Tibial artery (tissue), 4 donors: ENCODE results near the gene RNF222.
A peak's percentile ranks its signal among the peaks of the same experiment; 100 is the strongest.
"Not testable (repeated sequence)": the region's sequence is repeated elsewhere in the genome, so short reads cannot be mapped to it uniquely, and the experiment has no call there.

Experiments used
- DNase-seq, 2 donors: peaks; one replicate each; pipeline ENCODE4 v3.0.0-alpha.2; 2019
- H3K27ac ChIP-seq, 2 donors: fragments of 200-600 bp; sonication (generic) in 1 of 2; 1 replicate in 1 of 2; 2 replicates in 1 of 2; pipeline ENCODE4 v1.5.1; 2018 to 2019; ENCODE audit warnings: mild to moderate bottlenecking in 1 of 2
- H3K27me3 ChIP-seq, 2 donors: fragments of 200-600 bp; sonication (generic) in 1 of 2; one replicate each; pipeline versions ENCODE4 v1.5.1 to v1.6.0; 2016 to 2019
- H3K36me3 ChIP-seq, 3 donors: fragments of 200-600 bp; sonication (generic) in 2 of 3; one replicate each; pipeline ENCODE4 v1.5.1; 2016 to 2019; ENCODE audit warnings: mild to moderate bottlenecking in 2 of 3
- H3K4me1 ChIP-seq, 4 donors: fragments of 200-600 bp; sonication (generic) in 2 of 4; 1 replicate in 3 of 4; 2 replicates in 1 of 4; pipeline ENCODE4 v1.5.1; 2016 to 2019
- H3K4me3 ChIP-seq, 2 donors: fragments of 200-600 bp; sonication (generic) in 1 of 2; 1 replicate in 1 of 2; 2 replicates in 1 of 2; pipeline ENCODE4 v1.5.1; 2018 to 2019; ENCODE audit warnings: mild to moderate bottlenecking in 2 of 2
- H3K9me3 ChIP-seq, 3 donors: fragments of 200-600 bp; sonication (generic) in 1 of 3; one replicate each; pipeline ENCODE4 v1.5.1; 2016 to 2019
- CTCF ChIP-seq, 2 experiments: fragments of 200-600 bp in 1 of 2; fragments of 450-650 bp in 1 of 2; IDR thresholded peaks; one replicate each; pipeline ENCODE4 v1.5.1; 2017 to 2019; ENCODE audit warnings: antibody characterized with exemption in 2 of 2, mild to moderate bottlenecking in 1 of 2, moderate library complexity in 1 of 2
- intact Hi-C: fragments of 100-400 bp; cut with DNase I; formaldehyde crosslinking; loops from one replicate; pipeline ENCODE4 v1.15.0; 2023; ENCODE audit warnings: low total_unique reads

Gene RNF222

GRCh38 chr17:8384801-8385378, 12.7 kb downstream of the RNF222 start:
- no peak overlapping the region for H3K4me3 ChIP-seq
- no peaks in the 10 kb centered on the region for H3K27me3 ChIP-seq
- H3K36me3 ChIP-seq: peaks cover 15 to 20% (median 16%) of the 10 kb centered on the region in 3 donors
- intact Hi-C loops: loop anchor here (5.0 kb wide), 1 partner anchor 1363 kb away; the partner anchor contains the start of gene BCL6B
- H3K9me3 ChIP-seq: no peaks in the 10 kb centered on the region
- peak in 1 of 2 donors; percentile 38 for DNase-seq
- TF ChIP-seq CTCF (IDR thresholded peaks at IDR 0.05): no peak
- peaks cover 0 to 38% (median 32%) of the 10 kb centered on the region in 4 donors for H3K4me1 ChIP-seq
- no peak overlapping the region for H3K27ac ChIP-seq

DNA sequence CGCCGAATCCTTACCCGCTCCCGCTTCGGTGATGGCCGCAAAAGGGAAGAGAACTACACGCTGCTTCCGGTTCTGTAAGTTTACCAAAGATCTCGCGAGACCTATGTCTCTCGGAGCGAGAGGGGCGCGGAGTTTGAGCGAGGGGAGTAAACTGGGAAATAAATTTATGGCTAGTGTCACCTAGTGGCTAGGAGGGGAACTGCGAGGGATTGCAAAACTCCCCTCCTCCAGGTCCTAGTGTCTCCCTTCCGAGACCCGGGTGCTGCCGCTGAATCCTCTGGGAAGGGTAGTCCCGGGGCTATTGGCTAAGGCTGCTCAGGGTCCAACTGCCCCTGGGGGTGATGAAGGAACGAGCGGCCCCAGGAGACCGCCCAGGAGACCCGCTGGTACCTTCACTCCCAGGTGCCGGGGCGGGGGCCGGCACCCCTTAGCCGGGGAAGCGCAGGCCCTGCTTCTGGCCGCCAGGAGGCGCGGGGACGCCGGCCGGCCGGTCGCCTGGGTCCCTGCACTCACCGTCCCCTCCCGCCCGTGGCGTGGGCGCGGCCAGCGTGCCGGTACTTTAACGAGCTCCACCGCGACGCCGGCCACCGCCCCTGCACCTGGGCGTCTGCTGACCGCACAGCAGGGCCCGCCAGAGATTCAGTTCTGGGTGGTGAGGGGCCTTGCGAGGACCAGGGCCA, 14.3 kb downstream of the RNF222 start, which contains the start of gene RPL26:
RPL26 (minus strand) TSS at position 51 of the 680 bp plus-strand sequence. CDS start 883 bp downstream, outside the sequence.
- Histone ChIP-seq H3K36me3 (peaks cover 30 to 36% (median 31%) of the 10 kb centered on the region in 3 donors), H3K27ac (peak within 1 kb of the TSS; percentile 77 to 79), H3K4me3 (peak within 1 kb of the TSS; percentile 70 to 97), H3K9me3 (no peaks in the 10 kb centered on the region), H3K4me1 (peaks cover 0 to 39% (median 33%) of the 10 kb centered on the region in 4 donors), H3K27me3 (no peaks in the 10 kb centered on the region)
- peak; percentile 98 to 99 for DNase-seq
- intact Hi-C loops: loop anchor here (2.0 to 5.0 kb wide), 2 partner anchors 136 to 1361 kb away; partner anchors contain the start of gene BCL6B
- TF ChIP-seq CTCF (IDR thresholded peaks at IDR 0.05): peak; percentile 99

- intact Hi-C loops: loop anchor here (2.0 to 5.0 kb wide), 2 partner anchors 136 to 1361 kb away; partner anchors contain the start of gene BCL6B
- Histone ChIP-seq H3K4me3 (peak overlapping the region; percentile 70 to 97), H3K27me3 (no peaks in the 10 kb centered on the region), H3K4me1 (peaks cover 0 to 39% (median 33%) of the 10 kb centered on the region in 4 donors), H3K36me3 (peaks cover 33 to 41% (median 36%) of the 10 kb centered on the region in 3 donors), H3K27ac (peak overlapping the region; percentile 77 to 79), H3K9me3 (no peaks in the 10 kb centered on the region)
- TF ChIP-seq CTCF (IDR thresholded peaks at IDR 0.05): no peak
- DNase-seq: no peak
Measured at GRCh38 chr17:8382880-8383142, 14.8 kb downstream of the RNF222 start.

DNA sequence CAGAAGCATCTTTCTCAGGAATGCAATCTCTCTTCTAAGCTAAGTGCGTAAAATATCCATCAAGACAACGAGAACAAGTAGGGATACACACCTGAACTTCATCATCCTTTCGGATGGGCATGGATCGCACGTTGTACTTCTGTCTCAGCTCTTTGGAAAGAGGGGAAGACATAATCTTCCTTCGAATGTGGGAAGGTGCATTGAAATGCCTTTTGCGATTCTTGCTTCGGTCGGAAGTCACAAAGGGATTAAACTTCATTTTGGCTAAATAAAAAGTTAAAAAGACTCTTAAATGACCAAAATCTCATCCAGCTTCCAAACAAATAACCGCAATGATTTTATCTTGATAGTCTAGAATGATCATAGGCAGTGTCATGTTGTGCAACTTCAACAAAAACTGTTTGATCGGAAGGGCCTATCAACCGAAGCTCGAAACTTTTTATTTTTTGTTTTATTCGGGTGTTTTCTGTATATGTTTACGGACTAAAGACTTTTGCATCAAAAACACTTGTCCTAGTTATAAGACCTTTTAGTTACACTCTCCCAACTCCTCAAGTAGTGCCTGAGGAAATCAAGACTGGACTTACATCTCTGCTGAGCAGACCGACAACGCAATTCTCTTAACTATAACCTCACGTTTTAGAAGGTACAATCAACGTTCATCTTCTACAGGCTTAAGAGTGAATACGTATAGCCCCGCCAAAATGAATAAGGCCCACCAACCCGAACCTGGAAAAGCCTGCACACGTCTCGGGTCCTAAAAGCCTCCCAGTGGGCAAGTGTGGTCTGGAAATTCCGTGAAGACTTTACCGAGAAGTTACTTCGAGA, 15.4 kb downstream of the RNF222 start:
- Histone ChIP-seq H3K4me1 (peaks cover 0 to 39% (median 33%) of the 10 kb centered on the region in 4 donors), H3K27me3 (no peaks in the 10 kb centered on the region), H3K4me3 (peak overlapping the region; percentile 70 to 97), H3K36me3 (peaks cover 38 to 46% (median 41%) of the 10 kb centered on the region in 3 donors), H3K27ac (peak overlapping the region; percentile 77 to 79), H3K9me3 (no peaks in the 10 kb centered on the region)
- DNase-seq: no peak
- no peak for TF ChIP-seq CTCF (IDR thresholded peaks at IDR 0.05)
- intact Hi-C loops: loop anchor here (2.0 to 5.0 kb wide), 2 partner anchors 135 to 1360 kb away; partner anchors contain the start of gene BCL6B

GRCh38 chr17:8380049-8380448, 17.6 kb downstream of the RNF222 start:
- intact Hi-C loops: loop anchor here (5.0 kb wide), 1 partner anchor 1358 kb away; the partner anchor contains the start of gene BCL6B
- peaks cover 0 to 51% (median 42%) of the 10 kb centered on the region in 4 donors for H3K4me1 ChIP-seq
- no peak overlapping the region for H3K4me3 ChIP-seq
- no peaks in the 10 kb centered on the region for H3K27me3 ChIP-seq
- no peaks in the 10 kb centered on the region for H3K9me3 ChIP-seq
- TF ChIP-seq CTCF (IDR thresholded peaks at IDR 0.05): no peak
- no peak overlapping the region for H3K27ac ChIP-seq
- no peak for DNase-seq
- peaks cover 38 to 50% (median 44%) of the 10 kb centered on the region in 3 donors for H3K36me3 ChIP-seq

GRCh38 chr17:8378117-8378516, 19.5 kb downstream of the RNF222 start:
- Histone ChIP-seq H3K4me1 (peaks cover 0 to 42% (median 32%) of the 10 kb centered on the region in 4 donors), H3K36me3 (peaks cover 38 to 50% (median 44%) of the 10 kb centered on the region in 3 donors)
- H3K4me3 ChIP-seq, H3K9me3 ChIP-seq, H3K27ac ChIP-seq, DNase-seq, intact Hi-C loops, H3K27me3 ChIP-seq: not testable (repeated sequence)
